Right ventricle myocardium inferior (tissue), 1 donor: ENCODE measurements around the gene NIPAL4. TPM values are rescaled to one million over a fixed set of nuclear protein-coding genes. Genes with fewer than 3 reads are reported as not detected.
A peak's percentile ranks its signal among the peaks of the same experiment; 100 is the strongest.

Experiments
- ATAC-seq: fragments of 200-7000 bp; cut with Tn5 transposase; one replicate; pipeline ENCODE4 v1.9.1; 2020; ENCODE audit warnings: mild to moderate bottlenecking, moderate library complexity
- DNase-seq: peaks from one replicate; pipeline ENCODE4 v3.0.0; 2021; ENCODE audit errors: missing footprints
- intact Hi-C: fragments of 100-400 bp; cut with DNase I; formaldehyde crosslinking; loops from one replicate; pipeline ENCODE4 v1.11.0; 2022
- total RNA-seq: library from RNA; stranded (reverse); fragmentation: NEBNext Ultra II Directional; extraction: Animal tissue kit (Norgen Biotek cat#: 25700); gene quantifications from one replicate; pipeline ENCODE4 v1.2.1, GENCODE V29; 2021
- donor health status: DM: no; HTN: yes; CAD: no; lungs with severe emphysema.

NIPAL4 gene
- total RNA-seq, 1 donor from 2014 or later: not detected

- intact Hi-C loops: no loop called here
These were observed 1.2 kb upstream of the NIPAL4 start for GRCh38 chr5:157458835-157459234.

GRCh38 chr5:157460921-157461792 lies 1.1 kb downstream of the NIPAL4 start:
- ATAC-seq: no peak
- DNase-seq: no peak
- intact Hi-C loops: no loop called here

More at GRCh38 chr5:157458835-157459234, 1.2 kb upstream of the NIPAL4 start:
- DNase-seq (no peak), ATAC-seq (no peak)

- DNase-seq: no peak
- intact Hi-C loops: no loop called here
- ATAC-seq: no peak
These were observed 3.1 kb downstream of the NIPAL4 start for GRCh38 chr5:157463081-157463480.

- intact Hi-C loops: no loop called here
- ATAC-seq: no peak
These were observed 3.9 kb downstream of the NIPAL4 start for GRCh38 chr5:157463621-157464518.

GRCh38 chr5:157464519-157465171 lies 4.6 kb downstream of the NIPAL4 start:
- intact Hi-C loops: no loop called here
- ATAC-seq: peak; percentile 70
- no peak for DNase-seq

More at GRCh38 chr5:157463621-157464518, 3.9 kb downstream of the NIPAL4 start:
- no peak for DNase-seq

GRCh38 chr5:157468293-157468965 lies 8.4 kb downstream of the NIPAL4 start:
- intact Hi-C loops: no loop called here
- DNase-seq (no peak), ATAC-seq (no peak)

GRCh38 chr5:157469073-157469472 lies 9.1 kb downstream of the NIPAL4 start:
- ATAC-seq: no peak
- DNase-seq: no peak
- intact Hi-C loops: no loop called here

GRCh38 chr5:157469687-157470086 lies 9.7 kb downstream of the NIPAL4 start:
- intact Hi-C loops: no loop called here
- DNase-seq: no peak
- ATAC-seq: no peak

- no peak for ATAC-seq
- intact Hi-C loops: no loop called here
These were observed 10.6 kb downstream of the NIPAL4 start for GRCh38 chr5:157470631-157471030.

GRCh38 chr5:157471709-157472108 lies 11.7 kb downstream of the NIPAL4 start:
- ATAC-seq (no peak), DNase-seq (no peak)
- intact Hi-C loops: no loop called here

More at GRCh38 chr5:157470631-157471030, 10.6 kb downstream of the NIPAL4 start:
- no peak for DNase-seq

- no peak for DNase-seq
- intact Hi-C loops: no loop called here
These were observed 13.6 kb downstream of the NIPAL4 start for GRCh38 chr5:157473383-157474320.

GRCh38 chr5:157475432-157475831 lies 15.4 kb downstream of the NIPAL4 start:
- DNase-seq: no peak
- no peak for ATAC-seq
- intact Hi-C loops: no loop called here

More at GRCh38 chr5:157473383-157474320, 13.6 kb downstream of the NIPAL4 start:
- peak; percentile 61 for ATAC-seq

GRCh38 chr5:157476702-157477408 lies 16.8 kb downstream of the NIPAL4 start:
- ATAC-seq (peak; percentile 69), DNase-seq (no peak)
- intact Hi-C loops: loop anchor here (1.0 to 2.0 kb wide), 2 partner anchors 44 to 149 kb away; no protein-coding TSS in a partner anchor

- intact Hi-C loops: loop anchor here (1.0 to 2.0 kb wide), 2 partner anchors 45 to 150 kb away; no protein-coding TSS in a partner anchor
- DNase-seq: no peak
- no peak for ATAC-seq
These were observed 17.9 kb downstream of the NIPAL4 start for GRCh38 chr5:157477814-157478494.

GRCh38 chr5:157478726-157479125 lies 18.7 kb downstream of the NIPAL4 start:
- no peak for ATAC-seq
- intact Hi-C loops: no loop called here
- no peak for DNase-seq

GRCh38 chr5:157479166-157479565 lies 19.2 kb downstream of the NIPAL4 start:
- ATAC-seq: no peak
- intact Hi-C loops: no loop called here
- no peak for DNase-seq
